Measurements from ENCODE around the gene COMMD3. TPM values are rescaled to one million over a fixed set of nuclear protein-coding genes. Genes with fewer than 3 reads are reported as not detected.

The COMMD3 gene
- total and polyA plus RNA-seq, 2 donors (not counting 3 experiments of a cell fraction or from before 2014, with no cell fraction given), result 22.5 to 48.9 TPM

DNA sequence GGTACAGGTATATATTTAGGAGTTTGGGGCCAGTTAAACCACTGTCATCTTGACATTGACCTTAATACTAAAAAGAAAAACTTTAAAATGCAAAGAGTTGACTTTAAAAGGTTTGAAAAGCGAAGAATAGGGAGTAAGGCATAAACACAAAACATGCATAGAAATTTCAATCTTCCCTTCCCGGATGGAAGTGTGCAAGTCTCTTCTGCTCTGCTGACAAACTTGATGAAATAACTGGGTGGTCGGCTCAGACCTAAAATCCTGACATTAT is 25.7 kb downstream of the COMMD3 start:
- H3K4me2 ChIP-seq (ENCODE audit: insufficient read depth, low read length), result no peak overlapping the region
- dilution Hi-C loops (cut with MboI; ENCODE audit: extremely low pct_ligation_motif_present, low sequenced_read_pairs) (no loop called here), intact Hi-C loops (cut with micrococcal nuclease) (loop anchor here (1.0 to 5.0 kb wide), 4 partner anchors 21 to 845 kb away; partner anchors contain the start of genes BMI1 and COMMD3)
- H3K9me1 ChIP-seq (replicated peaks; ENCODE audit: control insufficient read depth, extremely low read depth, insufficient read depth, low read length), result no peaks in the 10 kb centered on the region
- no peaks in the 10 kb centered on the region for H3K79me2 ChIP-seq (ENCODE audit: control insufficient read depth, insufficient read depth, low read length)
- no peak overlapping the region for H3K4me3 ChIP-seq (replicated peaks in 1 of 3; ENCODE audit: insufficient read depth in 1 of 3, low read depth in 1 of 3, low read length in 3 of 3)
- no peak for FAIRE-seq
- peaks cover 73 to 90% of the 10 kb centered on the region in 2 experiments for H3K27me3 ChIP-seq (ENCODE audit: control insufficient read depth in 2 of 2, insufficient read depth in 2 of 2, low read length in 2 of 2)
- no peak overlapping the region for H3K9ac ChIP-seq (replicated peaks; ENCODE audit: extremely low read depth, insufficient read depth, low read length)
- H3K36me3 ChIP-seq (ENCODE audit: control insufficient read depth in 2 of 2, extremely low read depth in 1 of 2, insufficient read depth in 2 of 2, low read length in 2 of 2), result no peaks in the 10 kb centered on the region
- H4K20me1 ChIP-seq (replicated peaks; ENCODE audit: control insufficient read depth, extremely low read depth, insufficient read depth, low read length), result no peaks in the 10 kb centered on the region
- H2AFZ ChIP-seq (ENCODE audit: low read depth, low read length), result no peak overlapping the region
- no peak for DNase-seq (ENCODE audit: low read depth, low spot score)
- BruUV-seq (replicated peaks), result no TSS peak
- no peaks in the 10 kb centered on the region for H3K9me3 ChIP-seq (replicated peaks; ENCODE audit: control insufficient read depth, insufficient read depth, low read length)
- peaks cover 13% of the 10 kb centered on the region for H3K4me1 ChIP-seq (ENCODE audit: control insufficient read depth, extremely low read depth, insufficient read depth, low read length)
- H3K27ac ChIP-seq (ENCODE audit: insufficient read depth, low read depth, low read length), result no peak overlapping the region
- CTCF ChIA-PET, result no interaction called here
- no peak for TF ChIP-seq JUN (IDR thresholded peaks at IDR 0.05; ENCODE audit: borderline replicate concordance, insufficient read depth, insufficient read length, low read depth)
- no peak for TF ChIP-seq POLR2AphosphoS5 (IDR thresholded peaks at IDR 0.05; ENCODE audit: insufficient read depth, low read depth, low read length)
- TF ChIP-seq, protein P1, sequence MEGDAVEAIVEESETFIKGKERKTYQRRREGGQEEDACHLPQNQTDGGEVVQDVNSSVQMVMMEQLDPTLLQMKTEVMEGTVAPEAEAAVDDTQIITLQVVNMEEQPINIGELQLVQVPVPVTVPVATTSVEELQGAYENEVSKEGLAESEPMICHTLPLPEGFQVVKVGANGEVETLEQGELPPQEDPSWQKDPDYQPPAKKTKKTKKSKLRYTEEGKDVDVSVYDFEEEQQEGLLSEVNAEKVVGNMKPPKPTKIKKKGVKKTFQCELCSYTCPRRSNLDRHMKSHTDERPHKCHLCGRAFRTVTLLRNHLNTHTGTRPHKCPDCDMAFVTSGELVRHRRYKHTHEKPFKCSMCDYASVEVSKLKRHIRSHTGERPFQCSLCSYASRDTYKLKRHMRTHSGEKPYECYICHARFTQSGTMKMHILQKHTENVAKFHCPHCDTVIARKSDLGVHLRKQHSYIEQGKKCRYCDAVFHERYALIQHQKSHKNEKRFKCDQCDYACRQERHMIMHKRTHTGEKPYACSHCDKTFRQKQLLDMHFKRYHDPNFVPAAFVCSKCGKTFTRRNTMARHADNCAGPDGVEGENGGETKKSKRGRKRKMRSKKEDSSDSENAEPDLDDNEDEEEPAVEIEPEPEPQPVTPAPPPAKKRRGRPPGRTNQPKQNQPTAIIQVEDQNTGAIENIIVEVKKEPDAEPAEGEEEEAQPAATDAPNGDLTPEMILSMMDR (IDR thresholded peaks at IDR 0.05; ENCODE audit: extremely low read depth in 1 of 2, insufficient read depth in 1 of 2, low read depth in 1 of 2, low read length in 2 of 2), result no peak
- TF ChIP-seq POLR2A (IDR thresholded peaks at IDR 0.05; ENCODE audit: low read depth, low read length), result no peak
- TF ChIP-seq, protein P2, sequence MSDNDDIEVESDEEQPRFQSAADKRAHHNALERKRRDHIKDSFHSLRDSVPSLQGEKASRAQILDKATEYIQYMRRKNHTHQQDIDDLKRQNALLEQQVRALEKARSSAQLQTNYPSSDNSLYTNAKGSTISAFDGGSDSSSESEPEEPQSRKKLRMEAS (IDR thresholded peaks at IDR 0.05; ENCODE audit: insufficient read depth, insufficient read length), result no peak
- TF ChIP-seq MYC (IDR thresholded peaks at IDR 0.05; ENCODE audit: low read depth, low read length), result no peak
- TF ChIP-seq EZH2 (IDR thresholded peaks at IDR 0.05; ENCODE audit: borderline replicate concordance, low read depth, low read length, severe bottlenecking), result no peak
- no peak for TF ChIP-seq FOS (IDR thresholded peaks at IDR 0.05; ENCODE audit: borderline replicate concordance, insufficient read depth, low read length)
- no peak for TF ChIP-seq GATA2 (IDR thresholded peaks at IDR 0.05; ENCODE audit: insufficient read depth, insufficient read length, low read depth, low read length)
- POLR2A ChIA-PET, result no interaction called here

Data from endothelial cell of umbilical vein (primary cell).